HEK293 (cell line): Measurements from ENCODE around the gene FXYD3.

Experiments used
- FEZF1 ChIP-seq: fragments of 450-650 bp; formaldehyde crosslinking; IDR thresholded peaks from 2 replicates; pipeline ENCODE4 v1.5.1; 2016; ENCODE audit warnings: missing biosample characterization, missing genetic modification characterization
- GLIS2 ChIP-seq: fragments of 450-650 bp; formaldehyde crosslinking; IDR thresholded peaks from 2 replicates; pipeline ENCODE4 v1.5.1; 2016; ENCODE audit warnings: missing biosample characterization, missing genetic modification characterization
- KLF10 ChIP-seq: fragments of 450-650 bp; IDR thresholded peaks from 2 replicates; pipeline ENCODE4 v1.5.1; 2018; ENCODE audit warnings: missing biosample characterization, mild to moderate bottlenecking, missing genetic modification characterization
- KLF8 ChIP-seq: fragments of 450-650 bp; formaldehyde crosslinking; IDR thresholded peaks from 2 replicates; pipeline ENCODE4 v1.5.1; 2016; ENCODE audit warnings: missing biosample characterization, missing genetic modification characterization
- OVOL3 ChIP-seq: fragments of 450-650 bp; formaldehyde crosslinking; IDR thresholded peaks from 2 replicates; pipeline ENCODE4 v1.5.1; 2016; ENCODE audit warnings: missing biosample characterization, missing genetic modification characterization
- PRDM2 ChIP-seq: fragments of 450-650 bp; formaldehyde crosslinking; IDR thresholded peaks from 2 replicates; pipeline ENCODE4 v1.5.1; 2016; ENCODE audit warnings: missing biosample characterization, missing genetic modification characterization, borderline replicate concordance
- PRDM6 ChIP-seq: fragments of 450-650 bp; formaldehyde crosslinking; IDR thresholded peaks from 2 replicates; pipeline ENCODE4 v1.5.1; 2017; ENCODE audit warnings: missing biosample characterization, missing genetic modification characterization
- REPIN1 ChIP-seq: fragments of 450-650 bp; formaldehyde crosslinking; IDR thresholded peaks from 2 replicates; pipeline ENCODE4 v1.5.1; 2017; ENCODE audit warnings: missing biosample characterization, missing genetic modification characterization, low read depth
- SP7 ChIP-seq: fragments of 450-650 bp; formaldehyde crosslinking; IDR thresholded peaks from 2 replicates; pipeline ENCODE4 v1.5.1; 2016; ENCODE audit warnings: missing biosample characterization, missing genetic modification characterization
- TCF7L2 ChIP-seq: IDR thresholded peaks from 2 replicates; pipeline ENCODE4 v1.6.1; 2011; ENCODE audit warnings: low read depth, mild to moderate bottlenecking, inconsistent platforms, low read length, moderate library complexity, borderline replicate concordance
- ZNF140 ChIP-seq: fragments of 450-650 bp; formaldehyde crosslinking; IDR thresholded peaks from 2 replicates; pipeline ENCODE4 v1.5.1; 2016; ENCODE audit warnings: missing biosample characterization, missing genetic modification characterization
- ZNF146 ChIP-seq: fragments of 450-650 bp; formaldehyde crosslinking; IDR thresholded peaks from 2 replicates; pipeline ENCODE4 v1.5.1; 2016; ENCODE audit warnings: missing biosample characterization, missing genetic modification characterization
- ZNF2 ChIP-seq: fragments of 450-650 bp; formaldehyde crosslinking; IDR thresholded peaks from 2 replicates; pipeline ENCODE4 v1.5.1; 2016; ENCODE audit warnings: missing biosample characterization, missing genetic modification characterization
- ZNF202 ChIP-seq: fragments of 450-650 bp; formaldehyde crosslinking; IDR thresholded peaks from 2 replicates; pipeline ENCODE4 v1.5.1; 2016; ENCODE audit warnings: missing biosample characterization, missing genetic modification characterization, borderline replicate concordance
- ZNF274 ChIP-seq, 2 experiments: fragments of 200-500 bp in 1 of 2; fragments of 450-650 bp in 1 of 2; sonication (Bioruptor generic) in 1 of 2; formaldehyde crosslinking in 1 of 2; IDR thresholded peaks; 2 replicates each; pipeline versions ENCODE4 v1.5.1 to v1.6.1; 2014 to 2016; ENCODE audit warnings: borderline replicate concordance in 1 of 2, inconsistent platforms in 1 of 2, low read length in 1 of 2, missing biosample characterization in 1 of 2, missing genetic modification characterization in 1 of 2
- ZNF302 ChIP-seq: fragments of 450-650 bp; formaldehyde crosslinking; IDR thresholded peaks from 2 replicates; pipeline ENCODE4 v1.5.1; 2016; ENCODE audit warnings: missing biosample characterization, missing genetic modification characterization, low read depth
- ZNF311 ChIP-seq: fragments of 450-650 bp; formaldehyde crosslinking; IDR thresholded peaks from 2 replicates; pipeline ENCODE4 v1.5.1; 2017; ENCODE audit warnings: missing biosample characterization, missing genetic modification characterization, borderline replicate concordance
- ZNF391 ChIP-seq: fragments of 450-650 bp; formaldehyde crosslinking; IDR thresholded peaks from 2 replicates; pipeline ENCODE4 v1.5.1; 2016; ENCODE audit warnings: low read depth, missing biosample characterization, missing genetic modification characterization, borderline replicate concordance
- ZNF624 ChIP-seq: fragments of 450-650 bp; formaldehyde crosslinking; IDR thresholded peaks from 2 replicates; pipeline ENCODE4 v1.5.1; 2017; ENCODE audit warnings: missing biosample characterization, missing genetic modification characterization
- ZNF645 ChIP-seq: fragments of 450-650 bp; formaldehyde crosslinking; IDR thresholded peaks from 2 replicates; pipeline ENCODE4; 2016; ENCODE audit warnings: missing biosample characterization, missing genetic modification characterization
- ZNF670 ChIP-seq: fragments of 450-650 bp; formaldehyde crosslinking; IDR thresholded peaks from 2 replicates; pipeline ENCODE4 v1.5.1; 2016; ENCODE audit warnings: missing biosample characterization, missing genetic modification characterization, low read depth
- ZNF707 ChIP-seq: fragments of 450-650 bp; formaldehyde crosslinking; IDR thresholded peaks from 2 replicates; pipeline ENCODE4 v1.5.1; 2016; ENCODE audit warnings: missing biosample characterization, missing genetic modification characterization
- ZNF777 ChIP-seq: fragments of 450-650 bp; formaldehyde crosslinking; IDR thresholded peaks from 2 replicates; pipeline ENCODE4 v1.5.1; 2017; ENCODE audit warnings: missing biosample characterization, missing genetic modification characterization, borderline replicate concordance
- ZNF791 ChIP-seq: fragments of 450-650 bp; formaldehyde crosslinking; IDR thresholded peaks from 2 replicates; pipeline ENCODE4 v1.5.1; 2016; ENCODE audit warnings: missing biosample characterization, missing genetic modification characterization
- TF ChIP-seq, protein P1 (sequence below): fragments of 450-650 bp; formaldehyde crosslinking; IDR thresholded peaks from 2 replicates; pipeline ENCODE4 v1.5.1; 2017; ENCODE audit warnings: missing biosample characterization, mild to moderate bottlenecking, missing genetic modification characterization, moderate library complexity
- TF ChIP-seq, protein P2 (sequence below): fragments of 450-650 bp; formaldehyde crosslinking; IDR thresholded peaks from 2 replicates; pipeline ENCODE4 v1.5.1; 2016; ENCODE audit warnings: missing biosample characterization, missing genetic modification characterization
- TF ChIP-seq, protein P3 (sequence below): IDR thresholded peaks from 2 replicates; pipeline ENCODE4 v1.6.1; 2011; ENCODE audit warnings: mild to moderate bottlenecking, low read depth, low read length, borderline replicate concordance

FXYD3 gene

DNA sequence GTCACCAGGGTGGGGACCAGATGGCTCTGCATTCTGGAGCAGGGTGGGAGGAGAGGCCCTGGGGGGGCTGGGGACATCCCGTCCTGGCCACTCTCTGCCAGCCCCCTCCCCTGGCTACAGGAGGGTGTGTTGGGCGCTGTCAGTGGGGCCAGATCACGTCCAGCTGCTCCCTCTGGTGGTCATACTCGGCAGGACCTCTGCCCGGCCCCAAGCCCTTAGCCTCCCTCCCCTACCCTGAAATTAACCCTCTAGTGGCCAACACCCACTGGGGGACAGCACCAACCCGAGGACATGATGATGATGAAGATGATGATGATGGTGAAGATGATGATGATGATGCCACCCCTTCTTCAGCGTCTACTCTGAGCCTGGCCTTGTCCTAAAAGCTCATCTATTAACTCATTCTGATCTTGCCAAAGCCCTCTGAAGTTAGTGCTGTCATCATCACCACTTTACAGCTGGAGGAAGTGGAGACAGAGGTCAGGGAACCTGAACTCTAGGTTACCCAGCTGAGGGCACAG is 19.8 kb downstream of the FXYD3 start (continued):
- no peak for TF ChIP-seq ZNF140 (tag by site-specific recombination)
- no peak for TF ChIP-seq ZNF302 (tag by site-specific recombination)
- TF ChIP-seq ZNF2, result peak; percentile 99
- no peak for TF ChIP-seq ZNF202 (tag by site-specific recombination)
- TF ChIP-seq OVOL3 (tag by site-specific recombination), result no peak
- TF ChIP-seq, protein P1, sequence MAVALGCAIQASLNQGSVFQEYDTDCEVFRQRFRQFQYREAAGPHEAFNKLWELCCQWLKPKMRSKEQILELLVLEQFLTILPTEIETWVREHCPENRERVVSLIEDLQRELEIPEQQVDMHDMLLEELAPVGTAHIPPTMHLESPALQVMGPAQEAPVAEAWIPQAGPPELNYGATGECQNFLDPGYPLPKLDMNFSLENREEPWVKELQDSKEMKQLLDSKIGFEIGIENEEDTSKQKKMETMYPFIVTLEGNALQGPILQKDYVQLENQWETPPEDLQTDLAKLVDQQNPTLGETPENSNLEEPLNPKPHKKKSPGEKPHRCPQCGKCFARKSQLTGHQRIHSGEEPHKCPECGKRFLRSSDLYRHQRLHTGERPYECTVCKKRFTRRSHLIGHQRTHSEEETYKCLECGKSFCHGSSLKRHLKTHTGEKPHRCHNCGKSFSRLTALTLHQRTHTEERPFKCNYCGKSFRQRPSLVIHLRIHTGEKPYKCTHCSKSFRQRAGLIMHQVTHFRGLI, result peak; percentile 94; the same call in 1 of the 2 replicates
- TF ChIP-seq ZNF670, result no peak
- TF ChIP-seq REPIN1 (tag by site-specific recombination), result peak; percentile 85; the same call in 1 of the 2 replicates
- TF ChIP-seq, protein P2, sequence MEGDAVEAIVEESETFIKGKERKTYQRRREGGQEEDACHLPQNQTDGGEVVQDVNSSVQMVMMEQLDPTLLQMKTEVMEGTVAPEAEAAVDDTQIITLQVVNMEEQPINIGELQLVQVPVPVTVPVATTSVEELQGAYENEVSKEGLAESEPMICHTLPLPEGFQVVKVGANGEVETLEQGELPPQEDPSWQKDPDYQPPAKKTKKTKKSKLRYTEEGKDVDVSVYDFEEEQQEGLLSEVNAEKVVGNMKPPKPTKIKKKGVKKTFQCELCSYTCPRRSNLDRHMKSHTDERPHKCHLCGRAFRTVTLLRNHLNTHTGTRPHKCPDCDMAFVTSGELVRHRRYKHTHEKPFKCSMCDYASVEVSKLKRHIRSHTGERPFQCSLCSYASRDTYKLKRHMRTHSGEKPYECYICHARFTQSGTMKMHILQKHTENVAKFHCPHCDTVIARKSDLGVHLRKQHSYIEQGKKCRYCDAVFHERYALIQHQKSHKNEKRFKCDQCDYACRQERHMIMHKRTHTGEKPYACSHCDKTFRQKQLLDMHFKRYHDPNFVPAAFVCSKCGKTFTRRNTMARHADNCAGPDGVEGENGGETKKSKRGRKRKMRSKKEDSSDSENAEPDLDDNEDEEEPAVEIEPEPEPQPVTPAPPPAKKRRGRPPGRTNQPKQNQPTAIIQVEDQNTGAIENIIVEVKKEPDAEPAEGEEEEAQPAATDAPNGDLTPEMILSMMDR (tag by site-specific recombination), result peak; percentile 98
- no peak for TF ChIP-seq ZNF791 (tag by site-specific recombination)
- TF ChIP-seq ZNF624 (tag by site-specific recombination), result no peak
- peak; percentile 89 for TF ChIP-seq GLIS2
- TF ChIP-seq ZNF777 (tag by site-specific recombination), result peak; percentile 24; the same call in 1 of the 2 replicates
- no peak for TF ChIP-seq TCF7L2
- TF ChIP-seq ZNF707, result no peak
- TF ChIP-seq ZNF391 (tag by site-specific recombination), result peak; percentile 76; the same call in 1 of the 2 replicates
- TF ChIP-seq, protein P3, sequence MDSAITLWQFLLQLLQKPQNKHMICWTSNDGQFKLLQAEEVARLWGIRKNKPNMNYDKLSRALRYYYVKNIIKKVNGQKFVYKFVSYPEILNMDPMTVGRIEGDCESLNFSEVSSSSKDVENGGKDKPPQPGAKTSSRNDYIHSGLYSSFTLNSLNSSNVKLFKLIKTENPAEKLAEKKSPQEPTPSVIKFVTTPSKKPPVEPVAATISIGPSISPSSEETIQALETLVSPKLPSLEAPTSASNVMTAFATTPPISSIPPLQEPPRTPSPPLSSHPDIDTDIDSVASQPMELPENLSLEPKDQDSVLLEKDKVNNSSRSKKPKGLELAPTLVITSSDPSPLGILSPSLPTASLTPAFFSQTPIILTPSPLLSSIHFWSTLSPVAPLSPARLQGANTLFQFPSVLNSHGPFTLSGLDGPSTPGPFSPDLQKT, result no peak
- TF ChIP-seq PRDM6, result no peak
- no peak for TF ChIP-seq FEZF1 (tag by site-specific recombination)
- no peak for TF ChIP-seq ZNF274 (IDR thresholded peaks at IDR 0.05; ENCODE audit: low read length)
- TF ChIP-seq ZNF274 (tag by site-specific recombination; IDR thresholded peaks at IDR 0.05; ENCODE audit: borderline replicate concordance), result no peak
- TF ChIP-seq PRDM2 (tag by site-specific recombination), result no peak
- peak; percentile 88 for TF ChIP-seq SP7 (tag by site-specific recombination)
- TF ChIP-seq KLF8, result peak; percentile 87
- TF ChIP-seq KLF10 (tag by site-specific recombination), result no peak; the same call in 1 of the 2 replicates
- TF ChIP-seq ZNF146 (tag by site-specific recombination), result no peak
- TF ChIP-seq ZNF311, result no peak
- no peak for TF ChIP-seq ZNF645 (tag by site-specific recombination)
